Activated effector memory CD4-positive, alpha-beta T cell treated with Interleukin-2 at 50 U/mL for 16 hours (primary cell): Measurements from ENCODE around the gene NADK2.

Experiments used
- DNase-seq: peaks from one replicate; pipeline ENCODE4 v3.0.0-alpha.2; 2020

NADK2 gene

GRCh38 chr5:36156619-36157018 lies 85.1 kb downstream of the NADK2 start:
- DNase-seq = no peak

GRCh38 chr5:36156121-36156601 lies 85.6 kb downstream of the NADK2 start:
- no peak for DNase-seq

GRCh38 chr5:36155291-36155690 lies 86.4 kb downstream of the NADK2 start:
- DNase-seq = no peak

- no peak for DNase-seq
Observed at GRCh38 chr5:36153726-36154125, 88.0 kb downstream of the NADK2 start.

- no peak for DNase-seq
Observed at GRCh38 chr5:36153298-36153677, 88.4 kb downstream of the NADK2 start.

GRCh38 chr5:36152324-36153297 lies 89.1 kb downstream of the NADK2 start:
- no peak for DNase-seq

GRCh38 chr5:36151434-36152323 lies 90.0 kb downstream of the NADK2 start, which contains the start of the genes LMBRD2 and SKP2:
TSS of gene LMBRD2 (minus strand) at chr5:36151887. CDS start at chr5:36143349, 8,538 bp downstream.
TSS of gene SKP2 (plus strand) at chr5:36152111. CDS start at chr5:36152263, 152 bp downstream.
- DNase-seq = peak; percentile 96

- DNase-seq = peak; percentile 13
Observed at GRCh38 chr5:36150676-36151433, 90.9 kb downstream of the NADK2 start.

GRCh38 chr5:36147681-36148080 lies 94.0 kb downstream of the NADK2 start:
- DNase-seq = no peak

- DNase-seq = no peak
Observed at GRCh38 chr5:36146390-36146789, 95.3 kb downstream of the NADK2 start.

- no peak for DNase-seq
Observed at GRCh38 chr5:36145311-36145710, 96.4 kb downstream of the NADK2 start.
